Duodenal mucosa (tissue), 2 donors: ENCODE measurements around the gene OR10A5.
"Not testable (repeated sequence)": the region's sequence is repeated elsewhere in the genome, so short reads cannot be mapped to it uniquely, and the experiment has no call there.

Source experiments
- H3K27ac ChIP-seq: one replicate; pipeline ENCODE4 v1.7.0; 2013; ENCODE audit warnings: low read depth, low read length
- H3K27me3 ChIP-seq, 2 donors: one replicate each; pipeline ENCODE4 v1.7.0; 2013; ENCODE audit warnings: low read length in 2 of 2, control low read depth in 1 of 2; ENCODE audit not compliant: insufficient read depth in 2 of 2, control insufficient read depth in 1 of 2
- H3K36me3 ChIP-seq, 2 donors: one replicate each; pipeline ENCODE4 v1.7.0; 2013; ENCODE audit warnings: low read length in 2 of 2, control low read depth in 1 of 2; ENCODE audit not compliant: insufficient read depth in 2 of 2, control insufficient read depth in 1 of 2
- H3K4me1 ChIP-seq, 2 donors: one replicate each; pipeline ENCODE4 v1.7.0; 2013; ENCODE audit warnings: low read length in 2 of 2, control low read depth in 1 of 2; ENCODE audit not compliant: insufficient read depth in 2 of 2, control insufficient read depth in 1 of 2
- H3K4me3 ChIP-seq, 2 donors: one replicate each; pipeline ENCODE4 v1.7.0; 2013; ENCODE audit warnings: low read length in 2 of 2, low read depth in 1 of 2
- H3K9ac ChIP-seq, 2 donors: one replicate each; pipeline ENCODE4 v1.7.0; 2013; ENCODE audit warnings: low read length in 2 of 2, low read depth in 1 of 2
- H3K9me3 ChIP-seq, 2 donors: one replicate each; pipeline ENCODE4 v1.7.0; 2013; ENCODE audit warnings: low read length in 2 of 2, control low read depth in 1 of 2; ENCODE audit not compliant: control insufficient read depth in 1 of 2

Gene OR10A5, protein sequence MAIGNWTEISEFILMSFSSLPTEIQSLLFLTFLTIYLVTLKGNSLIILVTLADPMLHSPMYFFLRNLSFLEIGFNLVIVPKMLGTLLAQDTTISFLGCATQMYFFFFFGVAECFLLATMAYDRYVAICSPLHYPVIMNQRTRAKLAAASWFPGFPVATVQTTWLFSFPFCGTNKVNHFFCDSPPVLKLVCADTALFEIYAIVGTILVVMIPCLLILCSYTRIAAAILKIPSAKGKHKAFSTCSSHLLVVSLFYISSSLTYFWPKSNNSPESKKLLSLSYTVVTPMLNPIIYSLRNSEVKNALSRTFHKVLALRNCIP

DNA sequence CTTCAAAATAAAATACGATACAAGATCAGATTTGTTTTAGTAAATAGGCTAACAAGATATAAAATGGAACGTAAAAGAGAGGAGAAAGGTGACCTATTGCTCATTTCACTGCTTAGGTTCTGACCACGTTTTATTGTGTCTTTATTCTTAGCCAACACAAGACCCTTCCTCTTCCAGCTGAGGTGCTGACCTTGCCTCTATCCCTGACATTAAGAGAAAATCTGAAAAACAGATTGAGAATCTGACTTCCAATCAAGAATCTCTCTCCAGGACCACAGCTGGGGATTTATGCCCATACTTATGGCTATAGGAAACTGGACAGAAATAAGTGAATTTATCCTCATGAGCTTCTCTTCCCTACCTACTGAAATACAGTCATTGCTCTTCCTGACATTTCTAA is at the start of gene OR10A5:
OR10A5 (plus strand) TSS at position 301 of the 400 bp plus-strand sequence; CDS start at position 301, 0 bp downstream.
- Histone ChIP-seq H3K9me3 (no peaks in the 10 kb centered on the region), H3K27ac (no peak within 1 kb of the TSS), H3K36me3 (no peaks in the 10 kb centered on the region), H3K27me3 (no peaks in the 10 kb centered on the region), H3K4me1 (no peaks in the 10 kb centered on the region), H3K4me3 (no peak within 1 kb of the TSS), H3K9ac (no peak within 1 kb of the TSS)

DNA sequence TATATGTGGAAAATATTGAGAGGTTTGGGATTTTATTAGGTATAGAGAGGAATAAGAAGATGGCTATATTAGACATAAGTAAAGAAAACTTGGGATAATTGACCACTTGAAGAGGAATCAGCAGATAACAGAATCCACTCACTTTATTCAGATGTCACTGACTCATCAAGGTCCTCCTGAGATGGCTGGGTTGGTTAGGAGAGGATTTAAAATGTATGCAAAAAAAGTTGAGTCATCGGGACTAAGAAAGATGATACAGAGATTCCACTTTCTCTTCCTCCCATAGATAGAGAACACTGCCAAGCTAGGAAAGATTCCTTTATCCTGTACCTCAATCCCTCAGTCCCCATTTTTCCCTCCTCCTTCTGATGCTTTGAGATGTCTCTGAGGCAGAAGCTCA is 46.1 kb upstream of the OR10A5 start, which contains the start of gene OR6A2:
OR6A2 (minus strand) TSS at position 288 of the 400 bp plus-strand sequence. CDS start 3,981 bp downstream, outside the sequence.
- H3K27me3 ChIP-seq = no peaks in the 10 kb centered on the region
- no peaks in the 10 kb centered on the region for H3K4me1 ChIP-seq
- no peaks in the 10 kb centered on the region for H3K9me3 ChIP-seq
- H3K4me3 ChIP-seq = no peak within 1 kb of the TSS
- no peak within 1 kb of the TSS for H3K27ac ChIP-seq
- no peaks in the 10 kb centered on the region for H3K36me3 ChIP-seq
- no peak within 1 kb of the TSS for H3K9ac ChIP-seq

DNA sequence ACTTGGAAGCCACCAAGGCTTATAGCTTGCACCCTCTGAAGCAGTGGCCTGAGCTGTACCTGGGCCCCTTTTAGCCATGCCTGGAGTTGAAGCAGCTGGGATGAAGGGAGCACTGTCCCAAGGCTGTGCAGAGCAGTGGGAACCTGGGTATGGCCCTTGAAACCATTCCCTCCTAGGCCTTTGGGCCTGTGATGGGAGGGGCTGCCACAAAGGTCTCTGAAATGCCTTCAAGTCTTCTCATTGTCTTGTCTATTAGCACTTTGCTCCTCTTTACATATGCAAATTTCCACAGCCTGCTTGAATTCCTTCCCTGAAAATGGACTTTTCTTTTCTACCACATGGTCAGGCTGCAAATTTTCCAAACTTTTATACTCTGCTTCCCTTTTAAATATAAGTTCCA is 44.4 kb upstream of the OR10A5 start:
- H3K9me3 ChIP-seq, H3K4me1 ChIP-seq: not testable (repeated sequence)

DNA sequence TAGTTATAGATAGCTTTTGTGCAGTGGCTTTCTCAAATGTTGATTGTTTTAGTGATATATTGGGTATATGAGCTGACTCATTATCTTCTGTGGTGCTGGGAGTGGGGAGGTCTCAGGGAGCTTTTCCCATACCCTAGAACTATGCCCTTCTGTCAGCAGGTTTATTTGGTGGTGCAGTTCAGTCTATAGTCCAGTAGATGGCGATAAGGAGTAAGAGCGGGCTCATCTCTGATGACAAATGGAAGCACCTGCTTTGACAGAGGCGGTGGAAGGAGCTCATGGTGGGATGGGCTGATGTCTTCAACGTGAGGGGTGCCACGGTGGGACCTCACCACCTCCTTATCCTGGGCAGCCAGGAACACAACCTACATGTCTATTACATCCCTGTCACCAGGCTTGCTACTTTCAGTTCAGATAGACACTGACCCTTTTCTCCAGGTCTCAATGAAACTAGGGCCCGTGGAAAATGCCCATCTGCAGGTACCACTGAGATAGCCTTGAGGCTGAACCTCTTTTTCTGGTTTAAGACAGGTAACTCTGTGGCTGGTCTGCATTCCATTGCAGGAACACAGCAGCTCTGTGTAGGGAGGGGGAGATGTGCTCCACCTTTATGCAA is 33.0 kb upstream of the OR10A5 start:
- Histone ChIP-seq H3K9me3 (no peaks in the 10 kb centered on the region), H3K9ac (no peak overlapping the region), H3K4me3 (no peak overlapping the region), H3K27ac (no peak overlapping the region), H3K27me3 (no peaks in the 10 kb centered on the region), H3K4me1 (no peaks in the 10 kb centered on the region), H3K36me3 (no peaks in the 10 kb centered on the region)

More for the DNA sequence above, 44.4 kb upstream of the OR10A5 start:
- H3K4me3 ChIP-seq, H3K9ac ChIP-seq, H3K27me3 ChIP-seq, H3K36me3 ChIP-seq, H3K27ac ChIP-seq: not testable (repeated sequence)

DNA sequence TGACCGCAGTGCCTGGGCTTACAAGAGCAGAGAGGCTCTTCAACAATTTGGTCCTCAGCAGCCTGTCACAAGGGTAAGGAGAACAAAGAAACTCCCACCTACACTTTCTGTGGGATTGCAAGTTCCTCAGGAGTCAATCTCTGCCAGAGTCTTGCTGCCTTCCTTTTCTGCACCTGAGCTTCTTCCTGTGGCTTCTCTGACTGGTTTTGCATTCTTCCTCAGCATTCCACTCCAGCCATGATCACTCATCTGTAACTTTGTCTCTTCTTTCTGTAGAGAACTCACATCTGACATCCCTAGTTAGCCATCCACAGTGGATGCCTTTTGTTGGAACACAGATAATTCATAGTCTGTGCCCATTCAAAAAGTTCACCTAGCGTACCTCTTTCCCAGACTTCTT is 31.8 kb upstream of the OR10A5 start:
- no peak overlapping the region for H3K4me3 ChIP-seq
- no peaks in the 10 kb centered on the region for H3K27me3 ChIP-seq

DNA sequence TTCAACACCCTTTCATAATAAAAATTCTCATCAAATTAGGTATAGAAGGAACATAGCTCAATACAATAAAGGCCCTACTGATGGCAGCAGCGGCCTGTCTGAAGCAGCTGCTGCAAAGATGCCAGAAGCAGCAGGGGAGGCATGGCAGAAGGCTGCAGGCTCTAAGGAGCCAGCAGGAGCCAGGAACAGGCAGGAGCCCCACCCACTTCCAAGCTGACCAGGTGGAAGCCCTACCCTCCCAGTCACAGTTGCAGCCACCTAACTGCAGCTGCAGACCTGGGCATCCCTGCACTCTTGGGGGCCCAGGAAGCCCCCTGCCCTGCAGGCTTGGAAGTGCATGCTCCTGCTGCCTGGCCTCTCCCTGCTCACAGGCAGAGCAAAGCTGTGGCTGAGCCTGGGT is 27.8 kb upstream of the OR10A5 start:
- H3K4me1 ChIP-seq = no peaks in the 10 kb centered on the region
- H3K27me3 ChIP-seq = no peaks in the 10 kb centered on the region
- H3K4me3 ChIP-seq = no peak overlapping the region
- H3K9ac ChIP-seq = no peak overlapping the region
- no peak overlapping the region for H3K27ac ChIP-seq
- no peaks in the 10 kb centered on the region for H3K9me3 ChIP-seq
- H3K36me3 ChIP-seq = no peaks in the 10 kb centered on the region

More for the DNA sequence above, 31.8 kb upstream of the OR10A5 start:
- Histone ChIP-seq H3K4me1 (no peaks in the 10 kb centered on the region), H3K36me3 (no peaks in the 10 kb centered on the region), H3K9ac (no peak overlapping the region), H3K27ac (no peak overlapping the region), H3K9me3 (no peaks in the 10 kb centered on the region)

DNA sequence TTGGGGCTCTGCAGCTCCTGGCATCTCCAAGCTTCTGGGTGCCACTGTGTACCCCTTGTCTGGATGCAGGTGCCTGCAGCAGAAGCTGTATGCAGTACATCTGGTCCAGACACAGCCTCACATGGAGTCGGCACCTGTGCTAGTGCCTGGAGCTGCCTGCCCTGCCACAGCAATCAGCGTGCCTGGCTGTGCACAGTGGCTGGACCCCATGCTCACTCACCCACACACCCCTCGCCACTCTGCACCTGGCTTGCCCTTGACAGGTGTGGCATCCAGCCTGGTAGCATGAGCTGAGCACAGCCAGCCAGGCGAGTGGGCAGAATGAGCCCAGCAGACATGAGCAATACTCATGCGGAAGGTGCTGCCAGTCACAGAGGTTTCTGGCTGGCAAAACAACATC is 26.5 kb upstream of the OR10A5 start:
- Histone ChIP-seq H3K4me1 (no peaks in the 10 kb centered on the region), H3K4me3 (no peak overlapping the region), H3K36me3 (no peaks in the 10 kb centered on the region), H3K27ac (no peak overlapping the region), H3K9ac (no peak overlapping the region), H3K27me3 (no peaks in the 10 kb centered on the region), H3K9me3 (no peaks in the 10 kb centered on the region)

DNA sequence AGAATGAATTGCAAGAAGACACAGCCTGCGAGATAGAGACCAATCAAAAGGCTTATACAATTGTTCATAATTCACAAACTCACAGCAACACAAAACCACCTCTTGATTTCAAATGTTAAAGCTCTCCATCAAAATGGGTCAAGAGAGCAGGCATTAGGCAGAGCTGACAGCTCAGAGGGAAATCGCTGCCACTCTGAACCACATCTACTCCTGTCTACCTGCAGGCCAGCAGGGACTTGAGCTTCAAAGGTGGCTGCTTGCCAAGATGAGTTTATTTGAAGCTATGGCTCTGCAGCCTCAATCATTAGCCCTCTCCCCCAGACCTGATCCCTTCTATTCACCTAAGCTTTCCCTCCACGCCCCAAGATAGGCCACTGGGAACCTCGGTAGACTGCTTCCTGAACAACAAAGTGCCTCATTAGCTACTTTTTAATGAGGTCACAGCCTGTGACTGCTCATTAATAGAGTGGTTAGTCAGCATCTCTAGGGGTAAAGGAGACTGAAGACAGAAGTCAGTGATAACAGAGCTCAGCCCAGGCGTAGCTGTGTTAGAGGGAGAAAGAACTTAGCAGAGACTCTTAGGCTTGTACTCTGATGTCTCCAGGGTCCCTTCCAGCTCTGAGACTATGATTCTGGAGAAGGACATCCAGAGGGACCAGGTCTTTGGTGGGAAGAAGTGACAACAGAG is 21.2 kb upstream of the OR10A5 start:
- no peaks in the 10 kb centered on the region for H3K36me3 ChIP-seq
- no peak overlapping the region for H3K27ac ChIP-seq
- H3K27me3 ChIP-seq = peaks cover 0 to 2% of the 10 kb centered on the region in 2 donors

DNA sequence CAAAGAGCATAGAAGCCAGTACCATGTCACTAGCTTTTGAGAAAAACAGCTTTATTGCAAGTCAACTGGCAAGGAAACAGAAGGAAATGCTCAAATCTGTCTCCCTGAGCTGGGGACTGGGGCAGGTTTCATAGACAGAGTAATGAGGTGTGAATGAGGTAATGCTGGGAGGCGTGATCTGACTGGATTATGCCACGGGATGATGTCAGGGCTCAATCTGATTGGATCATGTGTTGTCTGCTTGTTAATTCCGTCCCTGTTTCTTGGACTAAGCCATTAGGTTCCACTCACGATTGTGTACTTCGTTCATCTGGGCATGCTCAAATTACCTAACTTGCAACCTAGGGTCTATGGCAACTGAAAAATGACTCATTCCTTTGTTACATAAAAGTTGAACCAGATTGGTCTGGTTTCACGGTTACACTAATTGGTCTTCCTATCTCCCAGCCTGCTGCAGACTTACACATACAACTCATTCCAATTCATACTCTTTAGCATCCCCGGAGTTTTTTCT is 20.2 kb upstream of the OR10A5 start:
- H3K4me3 ChIP-seq = no peak overlapping the region
- H3K9ac ChIP-seq = no peak overlapping the region
- no peaks in the 10 kb centered on the region for H3K4me1 ChIP-seq
- H3K27me3 ChIP-seq = peaks cover 0 to 2% of the 10 kb centered on the region in 2 donors
- H3K36me3 ChIP-seq = no peaks in the 10 kb centered on the region
- H3K9me3 ChIP-seq = no peaks in the 10 kb centered on the region
- H3K27ac ChIP-seq = no peak overlapping the region

More for the DNA sequence above, 21.2 kb upstream of the OR10A5 start:
- no peaks in the 10 kb centered on the region for H3K9me3 ChIP-seq
- H3K4me1 ChIP-seq = no peaks in the 10 kb centered on the region
- no peak overlapping the region for H3K9ac ChIP-seq
- no peak overlapping the region for H3K4me3 ChIP-seq

DNA sequence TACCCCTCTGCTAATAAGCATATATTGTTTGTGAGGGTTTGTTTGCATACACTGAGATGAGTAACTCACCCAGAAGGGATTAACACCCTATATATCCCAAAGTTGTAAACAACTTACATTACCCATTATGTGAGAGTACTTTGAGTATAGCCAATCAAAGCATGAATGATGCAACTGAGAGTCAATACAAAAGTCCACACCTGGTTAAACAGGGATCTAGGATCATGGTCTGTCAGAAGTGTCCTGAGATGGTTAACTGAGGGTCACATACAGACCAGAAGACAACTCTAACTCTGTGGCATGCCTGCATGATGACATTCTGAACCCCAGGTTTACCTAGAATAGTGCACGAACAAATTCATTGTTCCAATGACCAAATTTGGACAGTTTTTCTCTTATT is 17.4 kb upstream of the OR10A5 start:
- no peak overlapping the region for H3K4me3 ChIP-seq
- no peaks in the 10 kb centered on the region for H3K36me3 ChIP-seq
- H3K4me1 ChIP-seq = no peaks in the 10 kb centered on the region
- H3K27me3 ChIP-seq = peaks cover 0 to 2% of the 10 kb centered on the region in 2 donors
- H3K27ac ChIP-seq = no peak overlapping the region
- H3K9ac ChIP-seq = no peak overlapping the region
- H3K9me3 ChIP-seq = no peaks in the 10 kb centered on the region
